ENCODE measurements around the gene FGFRL1.

FGFRL1 gene

GRCh38 chr4:1017211-1017610, 5.8 kb downstream of the FGFRL1 start:
- DNase-seq (ENCODE audit: low read depth in 1 of 2, low spot score in 1 of 2) = no peak
- no peak overlapping the region for H3K27ac ChIP-seq (replicated peaks)
- H3K27me3 ChIP-seq (ENCODE audit: insufficient read depth, poor library complexity, severe bottlenecking) = no peaks in the 10 kb centered on the region
- no peak overlapping the region for H3K4me3 ChIP-seq (replicated peaks; ENCODE audit: insufficient read depth, low read length)
- TF ChIP-seq CTCF (IDR thresholded peaks at IDR 0.05; ENCODE audit: insufficient read depth, low read length) = no peak

GRCh38 chr4:1017706-1018105, 6.3 kb downstream of the FGFRL1 start:
- Histone ChIP-seq H3K27ac (replicated peaks) (no peak overlapping the region), H3K4me3 (replicated peaks; ENCODE audit: insufficient read depth, low read length) (no peak overlapping the region)
- no peak for TF ChIP-seq GABPA (IDR thresholded peaks at IDR 0.05; ENCODE audit: low read depth)
- TF ChIP-seq POLR2AphosphoS5 (IDR thresholded peaks at IDR 0.05; ENCODE audit: low read depth) = no peak
- no peak for TF ChIP-seq CTCF (IDR thresholded peaks at IDR 0.05; ENCODE audit: insufficient read depth, low read length)
- no peak for TF ChIP-seq SPI1 (IDR thresholded peaks at IDR 0.05; ENCODE audit: borderline replicate concordance, low read depth)
- TF ChIP-seq, protein P1, sequence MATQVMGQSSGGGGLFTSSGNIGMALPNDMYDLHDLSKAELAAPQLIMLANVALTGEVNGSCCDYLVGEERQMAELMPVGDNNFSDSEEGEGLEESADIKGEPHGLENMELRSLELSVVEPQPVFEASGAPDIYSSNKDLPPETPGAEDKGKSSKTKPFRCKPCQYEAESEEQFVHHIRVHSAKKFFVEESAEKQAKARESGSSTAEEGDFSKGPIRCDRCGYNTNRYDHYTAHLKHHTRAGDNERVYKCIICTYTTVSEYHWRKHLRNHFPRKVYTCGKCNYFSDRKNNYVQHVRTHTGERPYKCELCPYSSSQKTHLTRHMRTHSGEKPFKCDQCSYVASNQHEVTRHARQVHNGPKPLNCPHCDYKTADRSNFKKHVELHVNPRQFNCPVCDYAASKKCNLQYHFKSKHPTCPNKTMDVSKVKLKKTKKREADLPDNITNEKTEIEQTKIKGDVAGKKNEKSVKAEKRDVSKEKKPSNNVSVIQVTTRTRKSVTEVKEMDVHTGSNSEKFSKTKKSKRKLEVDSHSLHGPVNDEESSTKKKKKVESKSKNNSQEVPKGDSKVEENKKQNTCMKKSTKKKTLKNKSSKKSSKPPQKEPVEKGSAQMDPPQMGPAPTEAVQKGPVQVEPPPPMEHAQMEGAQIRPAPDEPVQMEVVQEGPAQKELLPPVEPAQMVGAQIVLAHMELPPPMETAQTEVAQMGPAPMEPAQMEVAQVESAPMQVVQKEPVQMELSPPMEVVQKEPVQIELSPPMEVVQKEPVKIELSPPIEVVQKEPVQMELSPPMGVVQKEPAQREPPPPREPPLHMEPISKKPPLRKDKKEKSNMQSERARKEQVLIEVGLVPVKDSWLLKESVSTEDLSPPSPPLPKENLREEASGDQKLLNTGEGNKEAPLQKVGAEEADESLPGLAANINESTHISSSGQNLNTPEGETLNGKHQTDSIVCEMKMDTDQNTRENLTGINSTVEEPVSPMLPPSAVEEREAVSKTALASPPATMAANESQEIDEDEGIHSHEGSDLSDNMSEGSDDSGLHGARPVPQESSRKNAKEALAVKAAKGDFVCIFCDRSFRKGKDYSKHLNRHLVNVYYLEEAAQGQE (IDR thresholded peaks at IDR 0.05; ENCODE audit: insufficient replicate concordance, low read depth) = no peak

GRCh38 chr4:1018147-1019020, 7.0 kb downstream of the FGFRL1 start:
- Histone ChIP-seq H3K27me3 (ENCODE audit: insufficient read depth, poor library complexity, severe bottlenecking) (no peaks in the 10 kb centered on the region), H3K4me3 (replicated peaks; ENCODE audit: insufficient read depth, low read length) (no peak overlapping the region), H3K27ac (replicated peaks) (no peak overlapping the region)
- TF ChIP-seq SPI1 (IDR thresholded peaks at IDR 0.05; ENCODE audit: borderline replicate concordance, low read depth) (no peak), CTCF (IDR thresholded peaks at IDR 0.05; ENCODE audit: insufficient read depth, low read length) (no peak), POLR2AphosphoS5 (IDR thresholded peaks at IDR 0.05; ENCODE audit: low read depth) (no peak), GABPA (IDR thresholded peaks at IDR 0.05; ENCODE audit: low read depth) (no peak)
- TF ChIP-seq, protein P1 (IDR thresholded peaks at IDR 0.05; ENCODE audit: insufficient replicate concordance, low read depth) = no peak
- DNase-seq (ENCODE audit: low read depth in 1 of 2, low spot score in 1 of 2) = no peak

More at GRCh38 chr4:1017706-1018105, 6.3 kb downstream of the FGFRL1 start:
- no peak for DNase-seq (ENCODE audit: low read depth in 1 of 2, low spot score in 1 of 2)
- H3K27me3 ChIP-seq (ENCODE audit: insufficient read depth, poor library complexity, severe bottlenecking) = no peaks in the 10 kb centered on the region
